Measurements from ENCODE around the gene SLC35G6. TPM values are rescaled to one million over a fixed set of nuclear protein-coding genes. Genes with fewer than 3 reads are reported as not detected.

Gene SLC35G6
- total and polyA plus RNA-seq, 2 experiments from 2014 or later = 0.16 TPM; not detected in 1

DNA sequence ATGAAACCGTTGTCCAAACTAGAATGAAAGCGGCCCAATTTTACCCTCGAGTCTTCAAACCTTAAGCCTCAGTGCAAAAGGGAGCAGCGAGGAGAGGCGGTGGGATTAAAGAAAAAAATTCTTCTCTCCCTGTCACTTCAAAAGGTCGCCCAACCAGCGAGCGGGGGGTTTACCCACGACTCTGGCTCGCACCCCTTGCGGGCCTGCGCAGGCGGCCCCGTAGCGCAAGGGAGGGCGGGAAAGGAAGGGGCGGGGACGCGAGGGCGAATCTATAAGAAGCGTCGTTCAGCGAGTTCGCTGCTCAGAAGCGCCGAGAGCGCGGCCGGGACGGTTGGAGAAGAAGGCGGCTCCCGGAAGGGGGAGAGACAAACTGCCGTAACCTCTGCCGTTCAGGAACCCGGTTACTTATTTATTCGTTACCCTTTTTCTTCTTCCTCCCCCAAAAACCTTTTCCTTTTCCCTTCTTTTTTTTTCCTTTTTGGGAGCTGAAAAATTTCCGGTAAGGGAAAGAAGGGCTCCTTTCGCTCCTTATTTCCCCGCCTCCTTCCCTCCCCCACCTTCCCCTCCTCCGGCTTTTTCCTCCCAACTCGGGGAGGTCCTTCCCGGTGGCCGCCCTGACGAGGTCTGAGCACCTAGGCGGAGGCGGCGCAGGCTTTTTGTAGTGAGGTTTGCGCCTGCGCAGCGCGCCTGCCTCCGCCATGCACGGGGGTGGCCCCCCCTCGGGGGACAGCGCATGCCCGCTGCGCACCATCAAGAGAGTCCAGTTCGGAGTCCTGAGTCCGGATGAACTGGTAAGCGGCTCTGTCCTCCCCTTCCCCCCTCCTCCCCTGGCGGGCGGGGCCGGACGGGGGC, 3.0 kb downstream of the SLC35G6 start, which contains the start of gene POLR2A:
Gene POLR2A (plus strand): TSS at position 300 of the 852 bp plus-strand sequence.
- H3K79me2 ChIP-seq (replicated peaks; ENCODE audit: insufficient read depth) = peaks cover 59% of the 10 kb centered on the region
- peak; percentile 59 for ATAC-seq
- H4K20me1 ChIP-seq (replicated peaks; ENCODE audit: insufficient read depth) = peaks cover 24% of the 10 kb centered on the region
- DNase-seq (ENCODE audit: low spot score) = peak; percentile 95
- H3K27me3 ChIP-seq (ENCODE audit: insufficient read depth) = no peaks in the 10 kb centered on the region
- peak within 1 kb of the TSS; percentile 78 for H3K4me2 ChIP-seq
- peaks cover 29% of the 10 kb centered on the region for H3K36me3 Mint-ChIP-seq (ENCODE audit: low read depth)
- H3K36me3 ChIP-seq (ENCODE audit: insufficient read depth) = no peaks in the 10 kb centered on the region
- TF ChIP-seq CREB1 (CRISPR knock-in tag; IDR thresholded peaks at IDR 0.05; ENCODE audit: low read depth) (peak; percentile 71), EZH2 (IDR thresholded peaks at IDR 0.05; ENCODE audit: low read depth, unreplicated experiment) (no peak), STAT1 (IDR thresholded peaks at IDR 0.05; ENCODE audit: unreplicated experiment) (no peak), ZNF114 (CRISPR knock-in tag; IDR thresholded peaks at IDR 0.05) (peak; percentile 96), EZH2phosphoT487 (IDR thresholded peaks at IDR 0.05; ENCODE audit: unreplicated experiment) (no peak), CTCF (conservative IDR thresholded peaks at IDR 0.05; ENCODE audit: low read depth in 2 of 2) (no peak), ZNF331 (CRISPR knock-in tag; IDR thresholded peaks at IDR 0.05; ENCODE audit: low read depth) (no peak), NANOG (IDR thresholded peaks at IDR 0.05; ENCODE audit: borderline replicate concordance) (no peak), POLR2AphosphoS5 (IDR thresholded peaks at IDR 0.05; ENCODE audit: low read depth) (peak; percentile 99)
- TF ChIP-seq, protein P1, sequence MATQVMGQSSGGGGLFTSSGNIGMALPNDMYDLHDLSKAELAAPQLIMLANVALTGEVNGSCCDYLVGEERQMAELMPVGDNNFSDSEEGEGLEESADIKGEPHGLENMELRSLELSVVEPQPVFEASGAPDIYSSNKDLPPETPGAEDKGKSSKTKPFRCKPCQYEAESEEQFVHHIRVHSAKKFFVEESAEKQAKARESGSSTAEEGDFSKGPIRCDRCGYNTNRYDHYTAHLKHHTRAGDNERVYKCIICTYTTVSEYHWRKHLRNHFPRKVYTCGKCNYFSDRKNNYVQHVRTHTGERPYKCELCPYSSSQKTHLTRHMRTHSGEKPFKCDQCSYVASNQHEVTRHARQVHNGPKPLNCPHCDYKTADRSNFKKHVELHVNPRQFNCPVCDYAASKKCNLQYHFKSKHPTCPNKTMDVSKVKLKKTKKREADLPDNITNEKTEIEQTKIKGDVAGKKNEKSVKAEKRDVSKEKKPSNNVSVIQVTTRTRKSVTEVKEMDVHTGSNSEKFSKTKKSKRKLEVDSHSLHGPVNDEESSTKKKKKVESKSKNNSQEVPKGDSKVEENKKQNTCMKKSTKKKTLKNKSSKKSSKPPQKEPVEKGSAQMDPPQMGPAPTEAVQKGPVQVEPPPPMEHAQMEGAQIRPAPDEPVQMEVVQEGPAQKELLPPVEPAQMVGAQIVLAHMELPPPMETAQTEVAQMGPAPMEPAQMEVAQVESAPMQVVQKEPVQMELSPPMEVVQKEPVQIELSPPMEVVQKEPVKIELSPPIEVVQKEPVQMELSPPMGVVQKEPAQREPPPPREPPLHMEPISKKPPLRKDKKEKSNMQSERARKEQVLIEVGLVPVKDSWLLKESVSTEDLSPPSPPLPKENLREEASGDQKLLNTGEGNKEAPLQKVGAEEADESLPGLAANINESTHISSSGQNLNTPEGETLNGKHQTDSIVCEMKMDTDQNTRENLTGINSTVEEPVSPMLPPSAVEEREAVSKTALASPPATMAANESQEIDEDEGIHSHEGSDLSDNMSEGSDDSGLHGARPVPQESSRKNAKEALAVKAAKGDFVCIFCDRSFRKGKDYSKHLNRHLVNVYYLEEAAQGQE (IDR thresholded peaks at IDR 0.05; ENCODE audit: unreplicated experiment) = peak; percentile 31
- TF ChIP-seq, protein P2, sequence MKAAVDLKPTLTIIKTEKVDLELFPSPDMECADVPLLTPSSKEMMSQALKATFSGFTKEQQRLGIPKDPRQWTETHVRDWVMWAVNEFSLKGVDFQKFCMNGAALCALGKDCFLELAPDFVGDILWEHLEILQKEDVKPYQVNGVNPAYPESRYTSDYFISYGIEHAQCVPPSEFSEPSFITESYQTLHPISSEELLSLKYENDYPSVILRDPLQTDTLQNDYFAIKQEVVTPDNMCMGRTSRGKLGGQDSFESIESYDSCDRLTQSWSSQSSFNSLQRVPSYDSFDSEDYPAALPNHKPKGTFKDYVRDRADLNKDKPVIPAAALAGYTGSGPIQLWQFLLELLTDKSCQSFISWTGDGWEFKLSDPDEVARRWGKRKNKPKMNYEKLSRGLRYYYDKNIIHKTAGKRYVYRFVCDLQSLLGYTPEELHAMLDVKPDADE (IDR thresholded peaks at IDR 0.05) = peak; percentile 51; the same call in 1 of the 2 replicates
- peak within 1 kb of the TSS; percentile 95 for H3K27ac ChIP-seq (ENCODE audit: low read depth)
- H3K27ac Mint-ChIP-seq = peak within 1 kb of the TSS; percentile 99
- H3K9me2 ChIP-seq (ENCODE audit: insufficient read depth) = no peaks in the 10 kb centered on the region
- H3K4me3 Mint-ChIP-seq = peak within 1 kb of the TSS; percentile 93
- peaks cover 20% of the 10 kb centered on the region; the same call in 1 of the 2 replicates for H3F3A ChIP-seq (replicated peaks; ENCODE audit: low read depth)
- H3K9me3 Mint-ChIP-seq = no peaks in the 10 kb centered on the region; the same call in 1 of the 3 replicates
- peaks cover 26% of the 10 kb centered on the region for H3K4me1 ChIP-seq (ENCODE audit: insufficient read depth)
- peaks cover 55% of the 10 kb centered on the region for H3K4me1 Mint-ChIP-seq
- H3K4me3 ChIP-seq = peak within 1 kb of the TSS; percentile 86
- H2AFZ ChIP-seq = 0 out of 2 replicates have a peak within 1 kb of the TSS, but pooled peaks have one; percentile 2
- peaks cover 34% of the 10 kb centered on the region for H3K27me3 Mint-ChIP-seq (ENCODE audit: insufficient read depth, low read depth, poor library complexity)

Measured in GM23338 (cell line).